Measurements from ENCODE around the gene ABCC3. TPM values are rescaled to one million over a fixed set of nuclear protein-coding genes. Genes with fewer than 3 reads are reported as not detected.

ABCC3 gene
- total RNA-seq, 1 donor from 2014 or later: 0.20 TPM

DNA sequence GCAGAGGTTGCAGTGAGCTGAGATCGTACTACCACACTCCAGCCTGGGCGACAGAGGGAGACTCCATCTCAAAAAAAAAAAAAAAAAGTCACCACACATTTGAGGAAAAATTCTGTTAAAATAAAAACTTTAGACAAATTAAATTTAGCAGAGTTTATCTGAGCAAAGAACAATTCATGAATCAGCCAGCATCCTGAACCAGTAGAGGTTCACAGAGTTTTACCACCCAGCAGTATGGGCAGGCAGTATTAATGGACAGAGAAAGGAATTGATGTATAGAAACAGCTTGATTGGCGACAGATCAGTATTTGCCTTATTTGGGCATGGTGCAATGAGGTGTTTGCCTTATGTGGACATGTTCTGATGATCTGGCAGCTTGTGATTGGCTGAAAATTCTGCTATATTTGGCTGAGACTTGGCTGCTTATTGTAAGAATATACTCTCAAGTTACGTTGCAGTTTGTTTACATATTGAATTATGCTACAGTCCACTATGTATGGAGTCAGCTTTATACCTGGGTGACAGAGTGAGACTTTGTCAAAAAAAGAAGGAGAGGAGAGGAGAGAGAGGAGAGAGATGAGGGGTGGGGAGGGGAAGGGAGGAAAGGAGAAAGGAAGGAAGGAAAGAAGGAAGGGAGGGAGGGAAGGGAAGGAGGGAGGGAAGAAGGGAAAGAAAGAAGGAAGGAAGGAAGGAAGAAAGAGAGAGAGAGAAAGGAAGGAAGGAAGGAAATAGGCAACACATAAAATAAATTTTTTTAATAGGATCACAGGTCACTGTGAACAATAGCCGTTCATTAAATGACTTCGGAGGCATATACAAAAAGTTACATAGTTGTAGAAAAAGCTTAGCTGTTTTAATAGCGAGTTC lies 14.6 kb downstream of the ABCC3 start:
- no peaks in the 10 kb centered on the region for H3K4me1 Mint-ChIP-seq
- CTCF ChIA-PET: no interaction called here
- peaks cover 2% of the 10 kb centered on the region for H3K9me3 Mint-ChIP-seq
- no peak overlapping the region for H3K27ac Mint-ChIP-seq
- POLR2A ChIA-PET: interaction anchor here (0.7 kb wide), 1 partner anchor 53 kb away, joined by 8 read pairs; no protein-coding TSS in a partner anchor
- DNase-seq: no peak
- no peaks in the 10 kb centered on the region for H3K36me3 Mint-ChIP-seq (ENCODE audit: low read depth)
- H3K4me3 Mint-ChIP-seq: no peak overlapping the region
- intact Hi-C loops (cut with micrococcal nuclease): no loop called here
- ATAC-seq (ENCODE audit: low read depth): no peak
- TF ChIP-seq, protein P1, sequence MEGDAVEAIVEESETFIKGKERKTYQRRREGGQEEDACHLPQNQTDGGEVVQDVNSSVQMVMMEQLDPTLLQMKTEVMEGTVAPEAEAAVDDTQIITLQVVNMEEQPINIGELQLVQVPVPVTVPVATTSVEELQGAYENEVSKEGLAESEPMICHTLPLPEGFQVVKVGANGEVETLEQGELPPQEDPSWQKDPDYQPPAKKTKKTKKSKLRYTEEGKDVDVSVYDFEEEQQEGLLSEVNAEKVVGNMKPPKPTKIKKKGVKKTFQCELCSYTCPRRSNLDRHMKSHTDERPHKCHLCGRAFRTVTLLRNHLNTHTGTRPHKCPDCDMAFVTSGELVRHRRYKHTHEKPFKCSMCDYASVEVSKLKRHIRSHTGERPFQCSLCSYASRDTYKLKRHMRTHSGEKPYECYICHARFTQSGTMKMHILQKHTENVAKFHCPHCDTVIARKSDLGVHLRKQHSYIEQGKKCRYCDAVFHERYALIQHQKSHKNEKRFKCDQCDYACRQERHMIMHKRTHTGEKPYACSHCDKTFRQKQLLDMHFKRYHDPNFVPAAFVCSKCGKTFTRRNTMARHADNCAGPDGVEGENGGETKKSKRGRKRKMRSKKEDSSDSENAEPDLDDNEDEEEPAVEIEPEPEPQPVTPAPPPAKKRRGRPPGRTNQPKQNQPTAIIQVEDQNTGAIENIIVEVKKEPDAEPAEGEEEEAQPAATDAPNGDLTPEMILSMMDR (IDR thresholded peaks at IDR 0.05): no peak
- peaks cover 10% of the 10 kb centered on the region for H3K27me3 Mint-ChIP-seq

DNA sequence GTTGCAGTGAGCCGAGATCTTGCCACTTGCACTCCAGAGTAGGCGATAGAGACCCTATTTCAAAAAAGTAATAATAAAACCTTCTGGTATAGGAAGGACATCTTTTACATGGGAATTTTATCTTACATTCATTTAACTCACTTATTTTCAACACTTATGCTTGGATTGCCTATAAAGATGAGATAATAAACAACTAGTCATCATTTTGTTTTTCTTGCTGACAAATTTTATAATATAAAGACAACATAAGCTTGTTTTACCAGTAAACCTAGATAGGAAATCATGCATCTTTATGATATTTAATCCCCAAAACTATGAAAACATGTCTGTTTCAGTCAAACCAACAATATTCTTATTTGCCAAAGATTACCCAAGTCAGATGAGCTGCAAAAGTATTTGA lies 17.0 kb downstream of the ABCC3 start:
- ATAC-seq (ENCODE audit: low read depth) (no peak), DNase-seq (no peak)
- intact Hi-C loops (cut with micrococcal nuclease): no loop called here
- ChIA-PET POLR2A (interaction anchor here (0.7 kb wide), 1 partner anchor 62 kb away, joined by 3 read pairs; no protein-coding TSS in a partner anchor), CTCF (no interaction called here)
- Mint-ChIP-seq H3K4me1 (no peaks in the 10 kb centered on the region), H3K27ac (no peak overlapping the region), H3K27me3 (peaks cover 6% of the 10 kb centered on the region), H3K4me3 (no peak overlapping the region), H3K36me3 (ENCODE audit: low read depth) (no peaks in the 10 kb centered on the region), H3K9me3 (peaks cover 2% of the 10 kb centered on the region)
- TF ChIP-seq, protein P1 (IDR thresholded peaks at IDR 0.05): no peak

DNA sequence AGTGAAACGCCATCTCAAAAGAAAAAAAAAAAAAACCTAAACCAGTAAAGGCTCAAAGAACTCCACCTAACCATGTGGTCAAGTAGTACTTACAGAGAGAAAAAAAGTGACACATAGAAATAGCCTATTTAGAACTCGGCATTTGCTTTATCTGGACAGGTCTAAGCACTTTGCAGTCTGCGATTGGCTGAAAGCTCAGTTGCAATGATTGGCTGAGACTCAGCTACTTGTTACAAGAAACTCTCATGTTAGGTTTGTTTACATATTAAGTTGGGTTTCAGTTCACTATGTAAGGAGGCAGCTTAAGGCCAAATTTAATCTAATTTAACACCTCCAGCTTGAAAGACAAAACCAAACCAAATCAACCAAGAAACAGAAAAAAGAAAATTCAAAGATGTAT lies 19.1 kb downstream of the ABCC3 start:
- DNase-seq (no peak), ATAC-seq (ENCODE audit: low read depth) (no peak)
- ChIA-PET POLR2A (interaction anchor here (0.6 kb wide), 1 partner anchor 11 kb away, joined by 3 read pairs; no protein-coding TSS in a partner anchor), CTCF (no interaction called here)
- Mint-ChIP-seq H3K9me3 (no peaks in the 10 kb centered on the region), H3K27me3 (no peaks in the 10 kb centered on the region), H3K4me3 (no peak overlapping the region), H3K4me1 (no peaks in the 10 kb centered on the region), H3K27ac (no peak overlapping the region), H3K36me3 (ENCODE audit: low read depth) (no peaks in the 10 kb centered on the region)
- TF ChIP-seq, protein P1 (IDR thresholded peaks at IDR 0.05): no peak
- intact Hi-C loops (cut with micrococcal nuclease): no loop called here

- no peak overlapping the region for H3K4me3 Mint-ChIP-seq
- H3K9me3 Mint-ChIP-seq: no peaks in the 10 kb centered on the region
- no peak for ATAC-seq (ENCODE audit: low read depth)
- H3K4me1 Mint-ChIP-seq: no peaks in the 10 kb centered on the region
- no peaks in the 10 kb centered on the region for H3K36me3 Mint-ChIP-seq (ENCODE audit: low read depth)
- CTCF ChIA-PET: no interaction called here
- peaks cover 4% of the 10 kb centered on the region for H3K27me3 Mint-ChIP-seq
- intact Hi-C loops (cut with micrococcal nuclease): no loop called here
- TF ChIP-seq, protein P1 (IDR thresholded peaks at IDR 0.05): no peak
- POLR2A ChIA-PET: no interaction called here
- no peak overlapping the region for H3K27ac Mint-ChIP-seq
- no peak for DNase-seq
Observed at GRCh38 chr17:50656509-50656908, 21.8 kb downstream of the ABCC3 start.

DNA sequence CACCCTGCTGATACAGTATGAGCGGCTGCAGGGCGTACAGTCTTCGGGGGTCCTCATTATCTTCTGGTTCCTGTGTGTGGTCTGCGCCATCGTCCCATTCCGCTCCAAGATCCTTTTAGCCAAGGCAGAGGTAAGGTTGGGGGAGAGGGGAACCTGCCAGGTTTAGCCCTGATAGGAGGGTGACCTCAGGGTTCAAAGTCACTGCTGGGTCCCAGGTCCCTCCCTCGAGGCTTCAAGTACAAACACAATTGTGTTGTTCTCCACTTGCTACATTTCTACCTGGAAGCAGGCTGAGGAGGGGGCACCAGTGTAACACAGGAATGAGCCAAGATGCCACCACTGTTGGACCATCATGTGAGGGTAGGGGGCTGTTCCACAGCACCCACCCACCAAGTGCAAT lies 22.4 kb downstream of the ABCC3 start:
- POLR2A ChIA-PET: no interaction called here

More for the DNA sequence above, 22.4 kb downstream of the ABCC3 start:
- TF ChIP-seq, protein P1 (IDR thresholded peaks at IDR 0.05): no peak
- Mint-ChIP-seq H3K36me3 (ENCODE audit: low read depth) (no peaks in the 10 kb centered on the region), H3K9me3 (no peaks in the 10 kb centered on the region), H3K4me1 (no peaks in the 10 kb centered on the region), H3K27me3 (peaks cover 8% of the 10 kb centered on the region), H3K27ac (no peak overlapping the region), H3K4me3 (no peak overlapping the region)
- no peak for DNase-seq
- ATAC-seq (ENCODE audit: low read depth): no peak
- intact Hi-C loops (cut with micrococcal nuclease): no loop called here
- CTCF ChIA-PET: no interaction called here

Measured in activated B cell treated with CpG ODN at 0.5 μM for 24 hours (primary cell).